ENCODE data around the gene PRKAG2. TPM values are rescaled to one million over a fixed set of nuclear protein-coding genes. Genes with fewer than 3 reads are reported as not detected.

Gene PRKAG2
- total and polyA plus RNA-seq, 8 donors = 19.9 to 302 (median 60.9) TPM

DNA sequence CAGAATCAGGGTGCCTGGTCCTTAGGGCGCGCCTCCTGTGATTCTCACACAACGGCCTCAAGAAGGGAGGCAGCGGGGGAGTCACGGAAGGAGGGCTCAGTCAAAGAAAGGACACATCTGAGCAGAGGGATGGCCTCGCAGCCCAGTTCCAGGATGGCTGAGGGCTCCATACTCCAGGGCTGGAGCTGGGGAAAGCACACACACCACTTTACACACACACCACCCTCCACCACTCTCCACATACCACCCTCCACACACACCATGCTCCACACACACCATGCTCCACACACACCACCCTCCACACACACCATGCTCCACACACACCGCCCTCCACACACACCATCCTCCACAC is 22.2 kb downstream of the PRKAG2 start:
- Histone ChIP-seq H3K4me3 (no peak overlapping the region), H3K27ac (no peak overlapping the region), H3K27me3 (no peaks in the 10 kb centered on the region), H3K4me1 (peaks cover 21 to 44% (median 36%) of the 10 kb centered on the region in 4 donors), H3K36me3 (peaks cover 0 to 15% (median 9%) of the 10 kb centered on the region in 4 donors), H3K9me3 (no peaks in the 10 kb centered on the region)
- intact Hi-C loops (cut with DNase I; ENCODE audit: low total_unique reads) = no loop called here
- DNase-seq = no peak
- TF ChIP-seq POLR2AphosphoS5 (IDR thresholded peaks at IDR 0.05) = no peak
- no peak for TF ChIP-seq EP300 (IDR thresholded peaks at IDR 0.05)
- TF ChIP-seq, protein P1, sequence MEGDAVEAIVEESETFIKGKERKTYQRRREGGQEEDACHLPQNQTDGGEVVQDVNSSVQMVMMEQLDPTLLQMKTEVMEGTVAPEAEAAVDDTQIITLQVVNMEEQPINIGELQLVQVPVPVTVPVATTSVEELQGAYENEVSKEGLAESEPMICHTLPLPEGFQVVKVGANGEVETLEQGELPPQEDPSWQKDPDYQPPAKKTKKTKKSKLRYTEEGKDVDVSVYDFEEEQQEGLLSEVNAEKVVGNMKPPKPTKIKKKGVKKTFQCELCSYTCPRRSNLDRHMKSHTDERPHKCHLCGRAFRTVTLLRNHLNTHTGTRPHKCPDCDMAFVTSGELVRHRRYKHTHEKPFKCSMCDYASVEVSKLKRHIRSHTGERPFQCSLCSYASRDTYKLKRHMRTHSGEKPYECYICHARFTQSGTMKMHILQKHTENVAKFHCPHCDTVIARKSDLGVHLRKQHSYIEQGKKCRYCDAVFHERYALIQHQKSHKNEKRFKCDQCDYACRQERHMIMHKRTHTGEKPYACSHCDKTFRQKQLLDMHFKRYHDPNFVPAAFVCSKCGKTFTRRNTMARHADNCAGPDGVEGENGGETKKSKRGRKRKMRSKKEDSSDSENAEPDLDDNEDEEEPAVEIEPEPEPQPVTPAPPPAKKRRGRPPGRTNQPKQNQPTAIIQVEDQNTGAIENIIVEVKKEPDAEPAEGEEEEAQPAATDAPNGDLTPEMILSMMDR (IDR thresholded peaks at IDR 0.05) = no peak
- TF ChIP-seq POLR2A (IDR thresholded peaks at IDR 0.05) = no peak
- WGBS, 5 donors = 71 to 83% (median 82%) methylated on average over 4 to 7 of the region's 7 CpGs

GRCh38 chr7:151853896-151854719 is 22.8 kb downstream of the PRKAG2 start:
- no peak for DNase-seq
- 70 to 77% (median 73%) methylated on average over 15 to 18 of the region's 18 CpGs for WGBS, 5 donors
- TF ChIP-seq POLR2A (IDR thresholded peaks at IDR 0.05) (no peak), EP300 (IDR thresholded peaks at IDR 0.05) (no peak), POLR2AphosphoS5 (IDR thresholded peaks at IDR 0.05) (no peak)
- TF ChIP-seq, protein P1 (IDR thresholded peaks at IDR 0.05) = no peak

GRCh38 chr7:151852486-151853396 is 24.2 kb downstream of the PRKAG2 start:
- Histone ChIP-seq H3K27me3 (no peaks in the 10 kb centered on the region), H3K36me3 (peaks cover 0 to 12% (median 5%) of the 10 kb centered on the region in 4 donors), H3K4me1 (peaks cover 21 to 41% (median 32%) of the 10 kb centered on the region in 4 donors), H3K27ac (peak overlapping the region in 2 of 5 donors; percentile 84 to 86), H3K4me3 (no peak overlapping the region), H3K9me3 (no peaks in the 10 kb centered on the region)
- TF ChIP-seq POLR2AphosphoS5 (IDR thresholded peaks at IDR 0.05) (no peak), EP300 (IDR thresholded peaks at IDR 0.05) (no peak), POLR2A (IDR thresholded peaks at IDR 0.05) (no peak)
- TF ChIP-seq, protein P1 (IDR thresholded peaks at IDR 0.05) = no peak
- WGBS, 5 donors = 70 to 83% (median 74%) methylated on average over 19 of the region's 19 CpGs
- DNase-seq = no peak
- intact Hi-C loops (cut with DNase I; ENCODE audit: low total_unique reads) = no loop called here

More at GRCh38 chr7:151853896-151854719, 22.8 kb downstream of the PRKAG2 start:
- no peak overlapping the region for H3K4me3 ChIP-seq
- intact Hi-C loops (cut with DNase I; ENCODE audit: low total_unique reads) = no loop called here
- peaks cover 21 to 45% (median 36%) of the 10 kb centered on the region in 4 donors for H3K4me1 ChIP-seq
- H3K9me3 ChIP-seq = no peaks in the 10 kb centered on the region
- no peaks in the 10 kb centered on the region for H3K27me3 ChIP-seq
- no peak overlapping the region for H3K27ac ChIP-seq
- peaks cover 0 to 9% (median 5%) of the 10 kb centered on the region in 4 donors for H3K36me3 ChIP-seq

GRCh38 chr7:151851782-151852181 is 25.1 kb downstream of the PRKAG2 start:
- H3K4me3 ChIP-seq = peak overlapping the region; percentile 15 to 22 (median 20)
- intact Hi-C loops (cut with DNase I; ENCODE audit: low total_unique reads) = no loop called here
- peak; percentile 76 to 77 for DNase-seq
- 10 to 41% (median 14%) methylated on average over 8 to 13 of the region's 13 CpGs for WGBS, 5 donors
- no peaks in the 10 kb centered on the region for H3K9me3 ChIP-seq
- H3K27ac ChIP-seq = peak overlapping the region; percentile 80 to 86 (median 84)
- H3K36me3 ChIP-seq = peaks cover 0 to 12% (median 5%) of the 10 kb centered on the region in 4 donors
- no peaks in the 10 kb centered on the region for H3K27me3 ChIP-seq
- TF ChIP-seq, protein P1 (IDR thresholded peaks at IDR 0.05) = no peak
- peaks cover 21 to 41% (median 32%) of the 10 kb centered on the region in 4 donors for H3K4me1 ChIP-seq
